ENCODE measurements around the gene MANBA.
"Not testable (repeated sequence)": the region's sequence is repeated elsewhere in the genome, so short reads cannot be mapped to it uniquely, and the experiment has no call there.

DNA sequence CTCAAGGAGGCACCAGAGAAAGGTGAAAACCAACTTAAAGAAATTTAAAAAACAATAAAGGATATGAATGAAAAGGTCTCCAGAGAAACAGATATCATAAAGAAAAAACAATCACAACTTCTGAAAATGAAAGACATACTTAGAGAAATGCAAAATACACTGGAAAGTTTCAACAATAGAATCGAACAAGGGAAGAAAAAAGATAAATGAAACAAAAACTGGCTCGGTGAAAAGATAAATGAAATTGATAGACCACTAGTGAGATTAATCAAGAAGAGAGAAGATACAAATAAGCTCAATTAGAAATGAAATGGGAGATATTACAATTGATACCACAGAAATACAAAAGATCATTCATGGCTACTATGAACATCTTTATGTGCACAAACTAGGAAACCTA, 22.0 kb downstream of the MANBA start:
- TF ChIP-seq, protein P1, sequence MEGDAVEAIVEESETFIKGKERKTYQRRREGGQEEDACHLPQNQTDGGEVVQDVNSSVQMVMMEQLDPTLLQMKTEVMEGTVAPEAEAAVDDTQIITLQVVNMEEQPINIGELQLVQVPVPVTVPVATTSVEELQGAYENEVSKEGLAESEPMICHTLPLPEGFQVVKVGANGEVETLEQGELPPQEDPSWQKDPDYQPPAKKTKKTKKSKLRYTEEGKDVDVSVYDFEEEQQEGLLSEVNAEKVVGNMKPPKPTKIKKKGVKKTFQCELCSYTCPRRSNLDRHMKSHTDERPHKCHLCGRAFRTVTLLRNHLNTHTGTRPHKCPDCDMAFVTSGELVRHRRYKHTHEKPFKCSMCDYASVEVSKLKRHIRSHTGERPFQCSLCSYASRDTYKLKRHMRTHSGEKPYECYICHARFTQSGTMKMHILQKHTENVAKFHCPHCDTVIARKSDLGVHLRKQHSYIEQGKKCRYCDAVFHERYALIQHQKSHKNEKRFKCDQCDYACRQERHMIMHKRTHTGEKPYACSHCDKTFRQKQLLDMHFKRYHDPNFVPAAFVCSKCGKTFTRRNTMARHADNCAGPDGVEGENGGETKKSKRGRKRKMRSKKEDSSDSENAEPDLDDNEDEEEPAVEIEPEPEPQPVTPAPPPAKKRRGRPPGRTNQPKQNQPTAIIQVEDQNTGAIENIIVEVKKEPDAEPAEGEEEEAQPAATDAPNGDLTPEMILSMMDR (IDR thresholded peaks at IDR 0.05; ENCODE audit: low read depth, low read length): not testable (repeated sequence)
- TF ChIP-seq POLR2A (IDR thresholded peaks at IDR 0.05; ENCODE audit: extremely low read depth, insufficient read length); MYC (IDR thresholded peaks at IDR 0.05; ENCODE audit: low read depth, low read length): not testable (repeated sequence)
- TF ChIP-seq, protein P2, sequence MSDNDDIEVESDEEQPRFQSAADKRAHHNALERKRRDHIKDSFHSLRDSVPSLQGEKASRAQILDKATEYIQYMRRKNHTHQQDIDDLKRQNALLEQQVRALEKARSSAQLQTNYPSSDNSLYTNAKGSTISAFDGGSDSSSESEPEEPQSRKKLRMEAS (IDR thresholded peaks at IDR 0.05; ENCODE audit: low read depth, low read length): not testable (repeated sequence)

All from NB4 (cell line).